Measurements from ENCODE around the gene TMTC3.

GRCh38 chr12:88156075-88156654, 14.1 kb downstream of the TMTC3 start:
- TF ChIP-seq CTCF (IDR thresholded peaks at IDR 0.05) (no peak), POLR2AphosphoS5 (IDR thresholded peaks at IDR 0.05) (no peak), POLR2A (IDR thresholded peaks at IDR 0.05) (no peak)

Data from suprapubic skin (tissue), 4 donors.